Esophagus muscularis mucosa (tissue), 3 donors: ENCODE data around the gene SAP130.

Source experiments
- POLR2A ChIP-seq: fragments of 450-650 bp; IDR thresholded peaks from one replicate; pipeline ENCODE4 v1.6.1; 2017; ENCODE audit warnings: antibody characterized with exemption, moderate library complexity, mild to moderate bottlenecking, low read depth
- POLR2AphosphoS5 ChIP-seq, 2 donors: sonication (generic); formaldehyde crosslinking; IDR thresholded peaks; one replicate each; pipeline ENCODE4 v1.6.1; 2017; ENCODE audit warnings: antibody characterized with exemption in 2 of 2
- TF ChIP-seq, protein P1 (sequence below), 3 experiments: fragments of 200-600 bp in 2 of 3; fragments of 450-650 bp in 1 of 3; sonication (generic) in 2 of 3; IDR thresholded peaks; one replicate each; pipeline ENCODE4 v1.5.1; 2017 to 2019; ENCODE audit warnings: antibody characterized with exemption in 3 of 3, mild to moderate bottlenecking in 2 of 3, moderate library complexity in 1 of 3

DNA sequence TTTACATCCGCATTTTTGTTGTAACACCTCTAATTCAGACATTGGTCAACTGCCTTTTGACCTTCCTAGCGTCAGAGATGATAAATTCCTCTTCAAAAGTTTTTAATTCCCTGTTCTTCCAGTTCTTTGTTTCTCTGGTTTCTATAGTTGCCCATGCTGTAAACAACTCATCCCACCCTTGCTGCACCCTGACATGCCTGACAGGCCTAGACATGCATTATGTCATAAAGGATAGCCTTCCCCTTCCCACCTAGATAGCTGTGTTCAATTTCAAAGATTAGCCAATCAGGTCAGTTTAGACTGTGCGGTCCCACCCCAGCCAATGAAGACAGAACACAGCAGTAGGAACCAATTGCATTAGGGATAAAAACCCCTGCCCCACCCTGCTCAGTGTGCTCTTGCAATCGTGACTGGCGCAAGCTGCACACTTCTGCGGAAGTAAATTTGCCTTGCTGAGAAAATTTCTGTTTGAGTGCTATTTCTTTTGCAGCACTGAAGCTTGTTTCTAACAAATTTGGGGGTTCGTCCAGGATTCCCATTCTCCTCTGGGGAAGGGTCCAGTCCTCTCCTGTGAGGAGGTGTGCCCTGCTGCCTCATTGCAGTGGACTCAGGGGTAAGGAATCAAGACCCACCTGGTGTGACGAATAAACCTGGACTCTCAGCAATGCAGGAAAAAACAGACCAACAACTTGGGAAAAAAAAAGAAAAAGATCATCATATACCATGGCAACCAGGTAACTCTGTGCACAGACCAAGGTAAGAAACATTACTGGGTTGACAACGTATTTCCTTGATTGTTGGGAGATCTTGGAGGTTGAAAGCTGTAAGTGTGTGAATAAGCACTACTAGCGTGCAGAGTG lies 9.1 kb upstream of the SAP130 start:
- TF ChIP-seq, protein P1, sequence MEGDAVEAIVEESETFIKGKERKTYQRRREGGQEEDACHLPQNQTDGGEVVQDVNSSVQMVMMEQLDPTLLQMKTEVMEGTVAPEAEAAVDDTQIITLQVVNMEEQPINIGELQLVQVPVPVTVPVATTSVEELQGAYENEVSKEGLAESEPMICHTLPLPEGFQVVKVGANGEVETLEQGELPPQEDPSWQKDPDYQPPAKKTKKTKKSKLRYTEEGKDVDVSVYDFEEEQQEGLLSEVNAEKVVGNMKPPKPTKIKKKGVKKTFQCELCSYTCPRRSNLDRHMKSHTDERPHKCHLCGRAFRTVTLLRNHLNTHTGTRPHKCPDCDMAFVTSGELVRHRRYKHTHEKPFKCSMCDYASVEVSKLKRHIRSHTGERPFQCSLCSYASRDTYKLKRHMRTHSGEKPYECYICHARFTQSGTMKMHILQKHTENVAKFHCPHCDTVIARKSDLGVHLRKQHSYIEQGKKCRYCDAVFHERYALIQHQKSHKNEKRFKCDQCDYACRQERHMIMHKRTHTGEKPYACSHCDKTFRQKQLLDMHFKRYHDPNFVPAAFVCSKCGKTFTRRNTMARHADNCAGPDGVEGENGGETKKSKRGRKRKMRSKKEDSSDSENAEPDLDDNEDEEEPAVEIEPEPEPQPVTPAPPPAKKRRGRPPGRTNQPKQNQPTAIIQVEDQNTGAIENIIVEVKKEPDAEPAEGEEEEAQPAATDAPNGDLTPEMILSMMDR (IDR thresholded peaks at IDR 0.05), result no peak
- no peak for TF ChIP-seq POLR2A
- TF ChIP-seq POLR2AphosphoS5 (IDR thresholded peaks at IDR 0.05), result no peak
